Prostate gland (tissue), 2 donors: ENCODE measurements around the gene GALNT2. TPM values are rescaled to one million over a fixed set of nuclear protein-coding genes. Genes with fewer than 3 reads are reported as not detected.

Experiments
- DNase-seq: peaks from one replicate; pipeline ENCODE4 v3.0.0-alpha.2; 2019; ENCODE audit warnings: low spot score
- H3K27ac ChIP-seq, 2 donors: fragments of 200-600 bp; sonication (generic); 2 replicates each; pipeline ENCODE4 v1.5.1; 2017 to 2019
- H3K27me3 ChIP-seq: fragments of 200-600 bp; sonication (generic); replicated peaks from 2 replicates; pipeline ENCODE4 v1.5.1; 2019; ENCODE audit not compliant: insufficient read depth
- H3K36me3 ChIP-seq, 2 donors: fragments of 200-600 bp; sonication (generic); 1 replicate in 1 of 2; 2 replicates in 1 of 2; pipeline versions ENCODE4 v1.5.1 to v1.8.1; 2017 to 2019
- H3K4me1 ChIP-seq: fragments of 200-600 bp; sonication (generic); replicated peaks from 2 replicates; pipeline ENCODE4 v1.5.1; 2019
- H3K4me3 ChIP-seq, 2 donors: fragments of 200-600 bp; sonication (generic); 2 replicates each; pipeline ENCODE4 v1.5.1; 2017 to 2019
- H3K9me3 ChIP-seq: fragments of 200-600 bp; sonication (generic); 2 replicates; pipeline ENCODE4 v1.5.1; 2017
- POLR2A ChIP-seq: fragments of 450-650 bp; IDR thresholded peaks from one replicate; pipeline ENCODE4 v1.6.1; 2016; ENCODE audit warnings: antibody characterized with exemption, mild to moderate bottlenecking
- POLR2AphosphoS5 ChIP-seq: sonication (generic); formaldehyde crosslinking; IDR thresholded peaks from one replicate; pipeline ENCODE4 v1.6.1; 2017; ENCODE audit warnings: antibody characterized with exemption
- WGBS: methylation state at CpG from one replicate; pipeline ENCODE4 v1.1.5; 2018; 5-methylcytosine and 5-hydroxymethylcytosine counted together
- intact Hi-C: fragments of 100-400 bp; cut with DNase I; formaldehyde crosslinking; loops from one replicate; pipeline ENCODE4 v1.14.2; 2022
- total RNA-seq, 2 donors: library from RNA; depleted of rRNA; stranded (reverse); fragments of >200 nt; gene quantifications; one replicate each; pipeline ENCODE4 v1.1.0, GENCODE V29; 2016
- TF ChIP-seq, protein P1 (sequence below), 4 experiments: fragments of 200-600 bp in 2 of 4; fragments of 450-650 bp in 2 of 4; sonication (generic) in 2 of 4; IDR thresholded peaks; 1 replicate in 3 of 4; 2 replicates in 1 of 4; pipeline ENCODE4 v1.5.1; 2016 to 2019; ENCODE audit warnings: antibody characterized with exemption in 4 of 4, mild to moderate bottlenecking in 2 of 4, moderate library complexity in 2 of 4

The GALNT2 gene
- total RNA-seq, 2 donors from 2014 or later, result 34.1 to 125 TPM

DNA sequence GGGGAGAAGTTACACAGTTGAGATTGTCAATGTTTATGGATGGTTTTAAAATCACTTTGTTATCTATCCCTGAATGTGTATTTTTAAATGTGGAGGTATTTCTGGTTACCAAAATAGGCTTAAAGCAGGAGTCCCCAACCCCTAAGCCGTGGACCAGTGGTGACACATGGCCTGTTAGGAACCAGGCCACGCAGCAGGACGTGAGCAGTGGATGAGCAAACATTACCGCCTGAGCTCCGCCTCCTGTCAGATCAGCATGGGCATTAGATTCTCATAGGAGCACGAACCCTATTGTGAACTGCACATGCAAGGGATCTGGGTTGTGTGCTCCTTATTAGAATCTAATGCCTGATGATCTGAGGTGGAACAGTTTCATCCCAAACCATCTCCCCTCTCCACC lies 151.6 kb downstream of the GALNT2 start:
- Histone ChIP-seq H3K9me3 (no peaks in the 10 kb centered on the region), H3K4me3 (no peak overlapping the region), H3K4me1 (peaks cover 7% of the 10 kb centered on the region), H3K27ac (no peak overlapping the region), H3K27me3 (no peaks in the 10 kb centered on the region), H3K36me3 (no peaks in the 10 kb centered on the region)
- DNase-seq, result no peak
- TF ChIP-seq POLR2AphosphoS5, result no peak
- TF ChIP-seq, protein P1, sequence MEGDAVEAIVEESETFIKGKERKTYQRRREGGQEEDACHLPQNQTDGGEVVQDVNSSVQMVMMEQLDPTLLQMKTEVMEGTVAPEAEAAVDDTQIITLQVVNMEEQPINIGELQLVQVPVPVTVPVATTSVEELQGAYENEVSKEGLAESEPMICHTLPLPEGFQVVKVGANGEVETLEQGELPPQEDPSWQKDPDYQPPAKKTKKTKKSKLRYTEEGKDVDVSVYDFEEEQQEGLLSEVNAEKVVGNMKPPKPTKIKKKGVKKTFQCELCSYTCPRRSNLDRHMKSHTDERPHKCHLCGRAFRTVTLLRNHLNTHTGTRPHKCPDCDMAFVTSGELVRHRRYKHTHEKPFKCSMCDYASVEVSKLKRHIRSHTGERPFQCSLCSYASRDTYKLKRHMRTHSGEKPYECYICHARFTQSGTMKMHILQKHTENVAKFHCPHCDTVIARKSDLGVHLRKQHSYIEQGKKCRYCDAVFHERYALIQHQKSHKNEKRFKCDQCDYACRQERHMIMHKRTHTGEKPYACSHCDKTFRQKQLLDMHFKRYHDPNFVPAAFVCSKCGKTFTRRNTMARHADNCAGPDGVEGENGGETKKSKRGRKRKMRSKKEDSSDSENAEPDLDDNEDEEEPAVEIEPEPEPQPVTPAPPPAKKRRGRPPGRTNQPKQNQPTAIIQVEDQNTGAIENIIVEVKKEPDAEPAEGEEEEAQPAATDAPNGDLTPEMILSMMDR (IDR thresholded peaks at IDR 0.05), result no peak
- TF ChIP-seq POLR2A, result no peak
- WGBS, result 99% methylated on average over 6 of the region's 6 CpGs
- intact Hi-C loops, result loop anchor here (10.0 kb wide), 1 partner anchor 86 kb away; no protein-coding TSS in a partner anchor

DNA sequence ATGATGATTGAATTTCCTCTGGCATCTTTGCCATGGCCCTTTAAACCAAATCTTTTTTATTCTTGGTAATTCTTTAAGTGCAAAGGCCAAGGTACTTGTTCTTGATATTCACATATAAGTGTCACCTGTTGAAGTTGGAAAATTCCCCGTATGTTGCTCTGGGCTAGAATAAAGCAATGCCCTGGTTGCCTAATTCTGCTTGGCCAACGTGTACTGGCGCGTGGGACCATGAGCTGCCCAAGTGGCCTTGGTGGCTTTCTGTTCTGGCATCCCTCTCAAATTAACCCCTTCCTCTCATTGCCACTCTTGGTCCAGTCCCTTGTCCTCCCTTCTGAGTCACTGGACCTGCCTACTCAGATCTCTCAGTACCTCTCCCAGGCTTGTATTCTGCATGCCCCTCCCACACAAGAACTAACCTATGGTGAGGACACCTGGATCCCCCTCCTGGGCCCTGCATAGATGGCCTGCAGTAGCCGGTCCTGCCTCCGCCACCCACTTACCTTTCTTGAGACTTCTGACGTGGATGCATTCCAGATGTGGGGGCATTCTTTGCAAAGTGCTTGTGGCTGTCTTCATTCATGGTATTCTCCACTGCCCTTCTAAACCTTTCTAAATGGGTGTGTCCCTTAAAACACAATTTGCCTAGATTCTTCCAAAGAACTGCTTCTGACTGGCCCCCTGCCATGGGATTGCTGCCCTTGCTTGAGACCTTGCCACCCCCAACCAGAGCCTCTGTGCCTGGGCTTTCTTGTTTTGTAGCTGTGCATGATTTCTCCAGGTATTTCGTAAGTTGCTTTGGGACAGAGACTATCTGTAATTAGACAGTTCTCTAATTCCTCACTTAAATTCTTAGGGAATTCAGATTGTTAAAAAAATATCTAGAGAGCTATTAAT lies 152.4 kb downstream of the GALNT2 start:
- intact Hi-C loops, result loop anchor here (10.0 kb wide), 1 partner anchor 85 kb away; no protein-coding TSS in a partner anchor
- peaks cover 7% of the 10 kb centered on the region for H3K4me1 ChIP-seq
- H3K27me3 ChIP-seq, result no peaks in the 10 kb centered on the region
- H3K9me3 ChIP-seq, result no peaks in the 10 kb centered on the region
- H3K36me3 ChIP-seq, result no peaks in the 10 kb centered on the region
- no peak overlapping the region for H3K27ac ChIP-seq
- H3K4me3 ChIP-seq, result no peak overlapping the region
- TF ChIP-seq POLR2AphosphoS5 (no peak), POLR2A (no peak)
- TF ChIP-seq, protein P1 (IDR thresholded peaks at IDR 0.05), result no peak
- 93% methylated on average over 8 of the region's 8 CpGs for WGBS
- no peak for DNase-seq

DNA sequence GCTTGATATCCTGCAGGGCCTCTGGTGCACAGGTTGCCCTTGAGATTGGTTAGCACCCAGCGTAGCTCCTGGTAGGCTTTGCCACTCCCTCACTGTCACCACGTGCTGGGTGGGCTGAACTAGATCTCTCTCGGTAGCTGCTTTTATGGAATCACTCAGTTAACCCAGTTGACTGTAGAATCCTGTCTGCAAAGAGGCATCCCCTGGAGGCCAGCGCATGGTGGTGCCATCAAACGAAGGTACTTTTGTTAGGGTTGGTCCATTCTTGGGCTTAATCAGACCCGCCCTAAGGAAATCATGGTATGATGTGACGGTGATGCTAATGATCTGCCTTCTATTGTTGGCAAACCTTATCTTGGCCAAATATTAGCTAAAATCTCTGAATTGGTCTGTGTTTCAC lies 153.4 kb downstream of the GALNT2 start:
- no peaks in the 10 kb centered on the region for H3K36me3 ChIP-seq
- H3K9me3 ChIP-seq, result no peaks in the 10 kb centered on the region
- no peaks in the 10 kb centered on the region for H3K27me3 ChIP-seq
- intact Hi-C loops, result no loop called here
- TF ChIP-seq POLR2AphosphoS5 (no peak), POLR2A (no peak)
- TF ChIP-seq, protein P1 (IDR thresholded peaks at IDR 0.05), result no peak
- no peak overlapping the region for H3K4me3 ChIP-seq
- 96% methylated on average over 7 of the region's 7 CpGs for WGBS
- H3K4me1 ChIP-seq, result peaks cover under 1% of the 10 kb centered on the region
- no peak for DNase-seq
- H3K27ac ChIP-seq, result no peak overlapping the region

DNA sequence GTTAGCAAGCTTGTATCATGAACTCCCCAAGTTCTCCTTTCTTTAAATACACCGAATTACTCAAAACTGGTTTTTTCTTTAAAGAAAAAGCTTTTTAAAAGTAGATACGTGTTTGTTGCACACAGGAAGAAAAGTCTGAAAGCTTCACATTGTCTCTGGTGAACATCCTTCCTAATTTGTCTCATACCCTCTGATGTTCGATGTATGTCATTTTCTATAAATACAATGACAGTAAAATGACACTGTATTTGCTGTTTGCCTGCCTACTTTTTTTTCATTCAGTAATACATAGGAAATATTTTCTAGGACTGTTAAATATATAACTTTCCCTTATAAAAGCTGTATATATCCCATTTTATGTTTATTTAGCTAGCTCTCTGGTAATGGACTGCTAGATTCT lies 153.9 kb downstream of the GALNT2 start:
- no peaks in the 10 kb centered on the region for H3K36me3 ChIP-seq
- H3K9me3 ChIP-seq, result no peaks in the 10 kb centered on the region
- no peak for DNase-seq
- no peaks in the 10 kb centered on the region for H3K27me3 ChIP-seq
- no peak overlapping the region for H3K27ac ChIP-seq
- 84% methylated on average over 3 of the region's 3 CpGs for WGBS
- H3K4me3 ChIP-seq, result no peak overlapping the region
- intact Hi-C loops, result no loop called here
- no peaks in the 10 kb centered on the region for H3K4me1 ChIP-seq
- TF ChIP-seq POLR2A (no peak), POLR2AphosphoS5 (no peak)
- TF ChIP-seq, protein P1 (IDR thresholded peaks at IDR 0.05), result no peak

DNA sequence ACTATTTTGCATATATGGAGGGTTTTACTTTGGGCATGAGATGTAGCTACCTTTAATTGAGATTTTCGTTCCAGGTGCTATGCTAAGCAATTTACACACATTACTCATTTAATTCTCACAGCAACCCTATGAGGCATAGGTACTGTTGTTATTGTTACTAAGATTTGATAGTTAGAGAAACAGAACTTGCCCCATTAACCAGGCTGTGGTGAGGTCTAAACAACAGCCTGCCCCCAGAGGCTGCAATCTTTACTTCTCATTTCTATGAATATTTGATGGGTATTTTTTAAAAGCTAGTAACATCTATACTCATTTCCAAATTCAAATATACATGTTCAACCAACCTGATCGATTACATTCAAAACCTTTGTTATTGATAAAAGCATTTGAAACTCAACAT lies 155.6 kb downstream of the GALNT2 start:
- 96% methylated on average over 2 of the region's 2 CpGs for WGBS
- Histone ChIP-seq H3K27ac (no peak overlapping the region), H3K27me3 (no peaks in the 10 kb centered on the region), H3K4me3 (no peak overlapping the region), H3K36me3 (no peaks in the 10 kb centered on the region), H3K4me1 (no peaks in the 10 kb centered on the region), H3K9me3 (no peaks in the 10 kb centered on the region)
- intact Hi-C loops, result no loop called here
- DNase-seq, result no peak
- TF ChIP-seq POLR2A (no peak), POLR2AphosphoS5 (no peak)
- TF ChIP-seq, protein P1 (IDR thresholded peaks at IDR 0.05), result no peak
